Endothelial cell of umbilical vein (primary cell): ENCODE data around the gene MACROD2. TPM values are rescaled to one million over a fixed set of nuclear protein-coding genes. Genes with fewer than 3 reads are reported as not detected.

Experiments
- BruUV-seq: library from RNA; stranded (reverse); fragments of 400-500 nt; replicated peaks from 2 replicates; lab custom pipeline; 2021; lab: Mats Ljungman, UMichigan
- CTCF ChIA-PET: fragments of 300-600, 350-600 bp; sonication (Branson Sonifier 250); formaldehyde crosslinking; loops from one replicate; lab custom pipeline; 2021; ENCODE audit warnings: antibody characterized with exemption, inconsistent platforms; lab: Charles Lee
- POLR2A ChIA-PET: fragments of 300-600, 350-600 bp; sonication (Branson Sonifier 250); formaldehyde crosslinking; loops from one replicate; lab custom pipeline; 2021; ENCODE audit warnings: antibody characterized with exemption, inconsistent platforms; lab: Charles Lee
- DNase-seq: peaks from one replicate; pipeline ENCODE4 v3.0.0-alpha.2; 2011; ENCODE audit warnings: low read depth, low spot score
- FAIRE-seq: peaks from 2 replicates; lab custom pipeline; 2011; peaks lifted over from hg19 to GRCh38; lab: Jason Lieb, UNC
- H2AFZ ChIP-seq: 2 replicates; pipeline ENCODE4 v1.6.0; 2012; ENCODE audit warnings: low read depth, low read length, control low read depth, inconsistent platforms
- H3K27ac ChIP-seq: 2 replicates; pipeline ENCODE4 v1.5.1; 2011; ENCODE audit warnings: low read depth, mild to moderate bottlenecking, control low read depth, low read length, moderate library complexity; ENCODE audit not compliant: insufficient read depth
- H3K27me3 ChIP-seq, 2 experiments: 2 replicates each; pipeline versions ENCODE4 v1.6.0 to v1.6.1; 2011; ENCODE audit warnings: low read length in 2 of 2, mixed read lengths in 1 of 2; ENCODE audit not compliant: control insufficient read depth in 2 of 2, insufficient read depth in 2 of 2
- H3K36me3 ChIP-seq, 2 experiments: 2 replicates in 1 of 2; 3 replicates in 1 of 2; pipeline ENCODE4 v1.5.1; 2011; ENCODE audit warnings: low read length in 2 of 2, mild to moderate bottlenecking in 1 of 2, moderate library complexity in 1 of 2; ENCODE audit not compliant: control insufficient read depth in 2 of 2, insufficient read depth in 2 of 2; ENCODE audit errors: extremely low read depth in 1 of 2
- H3K4me1 ChIP-seq: 3 replicates; pipeline ENCODE4 v1.5.1; 2011; ENCODE audit warnings: mild to moderate bottlenecking, low read length; ENCODE audit not compliant: control insufficient read depth, insufficient read depth; ENCODE audit errors: extremely low read depth
- H3K4me2 ChIP-seq: 2 replicates; pipeline ENCODE4 v1.6.1; 2011; ENCODE audit warnings: low read length, control low read depth, mixed read lengths; ENCODE audit not compliant: insufficient read depth
- H3K4me3 ChIP-seq, 3 experiments: fragments of 200-600 bp in 1 of 3; sonication (generic), shearing (Covaris generic) in 1 of 3; replicated peaks in 1 of 3; 2 replicates each; pipeline ENCODE4 v1.5.1; 2011 to 2016; ENCODE audit warnings: control low read depth in 3 of 3, low read length in 3 of 3, mild to moderate bottlenecking in 2 of 3, inconsistent platforms in 1 of 3, low read depth in 1 of 3, moderate library complexity in 1 of 3; ENCODE audit not compliant: insufficient read depth in 1 of 3
- H3K79me2 ChIP-seq: 2 replicates; pipeline ENCODE4 v1.6.0; 2012; ENCODE audit warnings: low read length, inconsistent platforms; ENCODE audit not compliant: control insufficient read depth, insufficient read depth
- H3K9ac ChIP-seq: replicated peaks from 2 replicates; pipeline ENCODE3; 2011; ENCODE audit warnings: low read length, control low read depth; ENCODE audit not compliant: insufficient read depth; ENCODE audit errors: extremely low read depth
- H3K9me1 ChIP-seq: replicated peaks from 3 replicates; pipeline ENCODE4 v1.6.0; 2011; ENCODE audit warnings: mild to moderate bottlenecking, low read length; ENCODE audit not compliant: control insufficient read depth, insufficient read depth; ENCODE audit errors: extremely low read depth
- H3K9me3 ChIP-seq: replicated peaks from 2 replicates; pipeline ENCODE4 v1.5.1; 2012; ENCODE audit warnings: low read length, inconsistent platforms; ENCODE audit not compliant: control insufficient read depth, insufficient read depth
- H4K20me1 ChIP-seq: replicated peaks from 2 replicates; pipeline ENCODE3; 2011; ENCODE audit warnings: mild to moderate bottlenecking, low read length; ENCODE audit not compliant: control insufficient read depth, insufficient read depth; ENCODE audit errors: extremely low read depth
- EZH2 ChIP-seq: IDR thresholded peaks from 2 replicates; pipeline ENCODE4 v1.6.1; 2012; ENCODE audit warnings: borderline replicate concordance, low read depth, mild to moderate bottlenecking, moderate library complexity, low read length, inconsistent platforms; ENCODE audit not compliant: severe bottlenecking
- FOS ChIP-seq: IDR thresholded peaks from 2 replicates; pipeline ENCODE4 v1.6.1; 2011; ENCODE audit warnings: mild to moderate bottlenecking, low read length, moderate library complexity, borderline replicate concordance; ENCODE audit not compliant: insufficient read depth
- GATA2 ChIP-seq: IDR thresholded peaks from 2 replicates; pipeline ENCODE4 v1.7.0; 2011; ENCODE audit warnings: low read depth, mild to moderate bottlenecking, moderate library complexity, mixed read lengths, low read length; ENCODE audit not compliant: insufficient read length, insufficient read depth
- JUN ChIP-seq: IDR thresholded peaks from 2 replicates; pipeline ENCODE4 v1.6.1; 2011; ENCODE audit warnings: borderline replicate concordance, low read depth; ENCODE audit not compliant: insufficient read length, insufficient read depth
- MYC ChIP-seq: IDR thresholded peaks from one replicate; pipeline ENCODE4 v1.6.1; 2011; ENCODE audit warnings: mild to moderate bottlenecking, low read depth, low read length
- POLR2A ChIP-seq: IDR thresholded peaks from 2 replicates; pipeline ENCODE4 v1.6.1; 2012; ENCODE audit warnings: low read depth, mild to moderate bottlenecking, control low read depth, low read length
- POLR2AphosphoS5 ChIP-seq: IDR thresholded peaks from 2 replicates; pipeline ENCODE4 v1.6.1; 2012; ENCODE audit warnings: low read depth, mild to moderate bottlenecking, control low read depth, low read length, moderate library complexity; ENCODE audit not compliant: insufficient read depth
- dilution Hi-C: fragments of 300-500 bp; cut with MboI; formaldehyde crosslinking; loops from one replicate; pipeline ENCODE4 v1.15.0; 2019; ENCODE audit warnings: low sequenced_read_pairs; ENCODE audit not compliant: extremely low pct_ligation_motif_present
- intact Hi-C: fragments of 100-400 bp; cut with micrococcal nuclease; formaldehyde crosslinking; loops from one replicate; pipeline ENCODE4 v1.10.0; 2022
- polyA plus RNA-seq, 4 experiments: library from polyadenylated mRNA; depleted of rRNA in 3 of 4; stranded (reverse) in 3 of 4; unstranded in 1 of 4; fragments of >200 nt; gene quantifications; 2 replicates each; pipeline versions ENCODE4 v1.2.1 to v1.2.3, GENCODE V29; 2011 to 2012; ENCODE audit warnings: missing spikeins in 1 of 4
- total RNA-seq: library from RNA; stranded (reverse); gene quantifications from 2 replicates; pipeline ENCODE4 v1.2.3, GENCODE V29; 2021
- TF ChIP-seq, protein P1 (sequence below): IDR thresholded peaks from 2 replicates; pipeline ENCODE4 v1.6.1; 2011; ENCODE audit not compliant: insufficient read depth, insufficient read length
- TF ChIP-seq, protein P2 (sequence below), 2 donors: IDR thresholded peaks; 1 replicate in 1 of 2; 2 replicates in 1 of 2; pipeline ENCODE4 v1.5.1; 2011; ENCODE audit warnings: low read length in 2 of 2, mild to moderate bottlenecking in 2 of 2, moderate library complexity in 2 of 2, control low read depth in 1 of 2, inconsistent platforms in 1 of 2, low read depth in 1 of 2; ENCODE audit not compliant: insufficient read depth in 1 of 2; ENCODE audit errors: extremely low read depth in 1 of 2

MACROD2 gene
- total and polyA plus RNA-seq, 2 donors (not counting 3 experiments of a cell fraction or from before 2014, with no cell fraction given), result 0.11 to 0.73 TPM

DNA sequence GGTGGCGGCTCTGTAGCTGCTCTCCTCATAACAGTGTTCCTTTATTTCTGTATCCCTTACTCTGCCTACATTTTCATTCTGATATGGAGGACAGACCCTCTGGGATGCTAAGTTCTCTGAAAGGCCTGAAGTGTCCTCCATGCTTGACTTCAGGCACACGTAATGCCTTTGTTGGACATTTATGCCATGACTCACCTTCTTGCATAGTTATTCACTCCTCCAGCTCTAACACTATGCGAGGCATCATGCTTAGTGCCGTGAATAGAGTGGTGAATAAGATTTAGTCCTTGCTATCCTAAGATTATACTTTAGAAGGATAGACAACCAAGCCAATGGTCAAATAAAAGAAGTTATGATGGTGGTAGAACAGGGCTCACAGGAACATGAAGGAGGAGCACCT lies 1103.0 kb downstream of the MACROD2 start:
- Histone ChIP-seq H3K9me1 (no peaks in the 10 kb centered on the region), H3K9ac (no peak overlapping the region), H3K27me3 (no peaks in the 10 kb centered on the region), H3K4me2 (no peak overlapping the region), H3K4me3 (no peak overlapping the region), H3K27ac (no peak overlapping the region), H2AFZ (no peak overlapping the region), H3K9me3 (no peaks in the 10 kb centered on the region), H3K36me3 (no peaks in the 10 kb centered on the region), H3K79me2 (no peaks in the 10 kb centered on the region), H3K4me1 (no peaks in the 10 kb centered on the region), H4K20me1 (no peaks in the 10 kb centered on the region)
- dilution Hi-C loops (no loop called here), intact Hi-C loops (no loop called here)
- no peak for TF ChIP-seq EZH2
- TF ChIP-seq GATA2, result no peak
- TF ChIP-seq, protein P1, sequence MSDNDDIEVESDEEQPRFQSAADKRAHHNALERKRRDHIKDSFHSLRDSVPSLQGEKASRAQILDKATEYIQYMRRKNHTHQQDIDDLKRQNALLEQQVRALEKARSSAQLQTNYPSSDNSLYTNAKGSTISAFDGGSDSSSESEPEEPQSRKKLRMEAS, result no peak
- no peak for TF ChIP-seq POLR2A
- POLR2A ChIA-PET, result no interaction called here
- no peak for DNase-seq
- no TSS peak for BruUV-seq
- no peak for FAIRE-seq
- CTCF ChIA-PET, result no interaction called here

DNA sequence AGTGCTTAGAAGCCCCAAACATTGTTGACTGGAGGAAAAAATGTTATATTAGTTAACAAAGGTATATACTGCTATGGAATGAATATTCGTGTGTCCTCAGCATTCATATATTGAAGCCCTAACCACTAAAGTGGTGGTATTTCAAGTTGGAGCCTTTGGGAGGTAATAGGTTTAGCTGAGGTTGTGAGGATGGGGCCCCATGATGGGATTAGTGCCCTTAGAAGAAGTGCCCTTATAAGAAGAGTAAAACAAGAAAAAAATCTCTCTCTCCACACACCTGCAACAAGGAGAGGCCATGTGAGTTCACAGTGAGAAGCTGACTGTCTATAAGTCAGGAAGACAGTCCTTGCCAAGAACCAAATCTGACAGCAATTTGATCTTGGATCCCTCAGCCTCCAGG lies 1103.8 kb downstream of the MACROD2 start:
- Histone ChIP-seq H3K4me2 (no peak overlapping the region), H3K36me3 (no peaks in the 10 kb centered on the region), H3K9me3 (no peaks in the 10 kb centered on the region), H3K9ac (no peak overlapping the region), H2AFZ (no peak overlapping the region), H3K79me2 (no peaks in the 10 kb centered on the region), H3K4me3 (no peak overlapping the region), H4K20me1 (no peaks in the 10 kb centered on the region), H3K9me1 (no peaks in the 10 kb centered on the region), H3K4me1 (no peaks in the 10 kb centered on the region), H3K27me3 (no peaks in the 10 kb centered on the region), H3K27ac (no peak overlapping the region)
- no TSS peak for BruUV-seq
- DNase-seq (no peak), FAIRE-seq (no peak)
- intact Hi-C loops, result no loop called here
- CTCF ChIA-PET, result no interaction called here
- POLR2A ChIA-PET, result no interaction called here
- dilution Hi-C loops, result no loop called here
- TF ChIP-seq MYC (no peak), JUN (no peak), FOS (no peak), EZH2 (no peak), POLR2AphosphoS5 (no peak), GATA2 (no peak), POLR2A (no peak)
- TF ChIP-seq, protein P1, result no peak
- TF ChIP-seq, protein P2, sequence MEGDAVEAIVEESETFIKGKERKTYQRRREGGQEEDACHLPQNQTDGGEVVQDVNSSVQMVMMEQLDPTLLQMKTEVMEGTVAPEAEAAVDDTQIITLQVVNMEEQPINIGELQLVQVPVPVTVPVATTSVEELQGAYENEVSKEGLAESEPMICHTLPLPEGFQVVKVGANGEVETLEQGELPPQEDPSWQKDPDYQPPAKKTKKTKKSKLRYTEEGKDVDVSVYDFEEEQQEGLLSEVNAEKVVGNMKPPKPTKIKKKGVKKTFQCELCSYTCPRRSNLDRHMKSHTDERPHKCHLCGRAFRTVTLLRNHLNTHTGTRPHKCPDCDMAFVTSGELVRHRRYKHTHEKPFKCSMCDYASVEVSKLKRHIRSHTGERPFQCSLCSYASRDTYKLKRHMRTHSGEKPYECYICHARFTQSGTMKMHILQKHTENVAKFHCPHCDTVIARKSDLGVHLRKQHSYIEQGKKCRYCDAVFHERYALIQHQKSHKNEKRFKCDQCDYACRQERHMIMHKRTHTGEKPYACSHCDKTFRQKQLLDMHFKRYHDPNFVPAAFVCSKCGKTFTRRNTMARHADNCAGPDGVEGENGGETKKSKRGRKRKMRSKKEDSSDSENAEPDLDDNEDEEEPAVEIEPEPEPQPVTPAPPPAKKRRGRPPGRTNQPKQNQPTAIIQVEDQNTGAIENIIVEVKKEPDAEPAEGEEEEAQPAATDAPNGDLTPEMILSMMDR (IDR thresholded peaks at IDR 0.05; ENCODE audit: extremely low read depth in 1 of 2, insufficient read depth in 1 of 2, low read depth in 1 of 2, low read length in 2 of 2), result no peak
